AG20443 (cell line): ENCODE results near the gene C12orf75.
"Not testable (repeated sequence)": the region's sequence is repeated elsewhere in the genome, so short reads cannot be mapped to it uniquely, and the experiment has no call there.

Experiments used
- DNase-seq: peaks from one replicate; pipeline ENCODE4 v3.0.0; 2012; ENCODE audit warnings: low spot score, mixed read lengths

Gene C12orf75

DNA sequence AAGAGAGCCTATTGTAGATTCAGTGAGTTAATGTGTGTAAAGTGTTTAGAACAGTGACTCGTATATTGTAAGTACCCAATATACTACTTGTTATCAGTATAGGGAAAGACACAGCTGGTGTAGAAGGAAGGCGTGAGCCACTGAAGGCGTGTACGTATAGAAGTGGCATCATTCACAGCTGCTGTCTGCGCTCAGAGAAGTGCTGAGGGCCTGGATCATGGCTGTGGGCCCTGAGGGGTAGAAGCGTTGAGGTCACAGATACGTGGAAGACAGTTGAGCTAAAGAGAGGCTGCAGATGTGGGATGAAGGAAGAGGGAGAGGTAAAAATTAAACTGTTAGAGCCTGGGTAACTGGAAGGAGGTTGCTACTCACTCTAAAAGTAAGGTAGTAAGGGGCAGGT lies 5.9 kb downstream of the C12orf75 start:
- no peak for DNase-seq

DNA sequence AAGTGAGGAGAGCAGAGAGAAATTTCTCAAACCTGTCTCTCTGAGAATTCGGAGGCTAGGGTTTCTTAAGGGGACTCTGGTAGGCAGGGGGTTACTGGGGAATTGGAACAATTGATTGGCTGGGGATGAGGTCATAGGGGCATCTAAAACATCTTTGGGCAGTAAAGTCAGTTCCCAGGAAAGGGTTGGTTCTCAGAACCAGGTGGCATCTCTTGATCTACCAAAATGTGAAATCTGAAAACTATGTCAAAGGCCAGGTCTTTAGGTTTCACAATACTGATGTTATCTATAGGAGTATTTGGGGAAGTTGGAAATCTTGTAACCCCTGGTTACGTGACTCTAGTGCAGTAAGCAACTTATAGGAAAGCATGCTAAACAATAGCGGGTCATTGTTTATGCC lies 6.9 kb downstream of the C12orf75 start:
- no peak for DNase-seq

DNA sequence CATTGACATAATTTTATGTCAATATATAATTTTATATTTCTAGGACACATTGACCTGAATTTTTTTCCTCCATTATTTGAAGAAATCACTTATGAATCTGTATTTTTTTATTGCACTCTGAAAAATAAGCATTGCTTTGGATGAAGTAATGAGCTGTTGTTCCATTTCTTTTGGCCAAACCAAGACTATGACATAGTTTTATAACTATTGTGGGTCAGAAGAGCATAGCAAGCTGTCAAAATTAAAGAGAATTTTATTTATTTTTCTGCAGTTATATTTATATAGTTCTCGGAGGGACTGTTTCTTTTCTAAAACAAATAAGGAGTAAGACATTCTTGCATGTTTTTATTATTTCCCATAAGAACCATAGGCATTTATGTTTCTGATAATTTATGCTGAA lies 8.5 kb downstream of the C12orf75 start:
- DNase-seq: no peak

DNA sequence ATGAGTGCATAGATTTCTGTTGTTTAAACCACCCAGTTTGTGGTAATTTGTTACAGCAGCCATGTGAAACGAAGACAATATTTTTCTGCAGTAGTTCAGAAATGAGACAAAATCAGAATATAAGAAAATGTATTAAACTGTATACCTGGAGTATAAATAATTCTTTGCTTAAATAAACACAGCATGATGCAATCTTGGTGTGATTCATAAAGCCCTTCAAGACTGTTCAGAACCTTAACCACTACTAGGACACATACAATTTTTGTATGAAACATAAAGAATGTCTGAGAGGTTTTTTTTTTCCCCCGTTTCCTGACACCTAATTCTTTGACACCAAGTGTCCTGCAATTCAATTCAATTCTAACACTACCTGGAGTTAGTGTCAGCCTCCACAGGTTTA lies 10.5 kb downstream of the C12orf75 start:
- no peak for DNase-seq

DNA sequence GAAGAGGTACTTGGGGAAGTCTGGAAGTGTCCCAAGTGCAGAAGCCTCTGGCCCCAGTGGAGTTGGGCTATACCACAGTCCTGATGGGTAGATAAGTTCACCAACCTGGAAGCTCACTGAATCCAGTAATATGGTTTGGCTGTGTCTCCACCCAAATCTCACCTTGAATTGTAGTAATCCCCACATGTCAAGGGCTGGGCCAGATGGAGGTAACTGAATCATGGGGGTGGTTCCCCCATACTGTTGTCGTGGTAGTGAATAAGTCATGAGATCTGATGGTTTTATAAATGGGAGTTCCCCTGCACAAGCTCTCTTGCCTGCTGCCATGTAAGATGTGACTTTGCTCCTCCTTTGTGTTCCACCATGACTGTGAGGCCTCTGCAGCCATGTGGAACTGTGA lies 11.1 kb downstream of the C12orf75 start:
- not testable (repeated sequence) for DNase-seq

DNA sequence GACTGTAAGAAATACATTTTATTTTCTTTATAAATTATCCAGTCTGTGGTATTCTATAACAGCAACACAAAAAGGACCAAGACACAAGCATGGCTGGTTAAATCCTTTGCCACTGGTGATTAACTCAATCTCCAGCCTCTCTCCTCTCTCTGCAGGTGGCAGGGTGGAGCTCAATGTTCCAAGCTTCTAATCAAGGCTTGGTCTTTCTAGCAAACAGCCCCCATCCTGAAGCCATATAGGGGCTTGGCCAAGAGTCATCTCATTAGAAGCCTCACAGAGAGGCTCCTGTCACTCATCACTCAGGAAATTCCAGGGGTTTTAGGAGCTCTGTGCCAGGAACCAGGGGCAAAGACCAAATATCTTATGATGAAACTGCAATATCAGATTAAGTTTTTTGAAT lies 12.0 kb downstream of the C12orf75 start:
- no peak for DNase-seq

DNA sequence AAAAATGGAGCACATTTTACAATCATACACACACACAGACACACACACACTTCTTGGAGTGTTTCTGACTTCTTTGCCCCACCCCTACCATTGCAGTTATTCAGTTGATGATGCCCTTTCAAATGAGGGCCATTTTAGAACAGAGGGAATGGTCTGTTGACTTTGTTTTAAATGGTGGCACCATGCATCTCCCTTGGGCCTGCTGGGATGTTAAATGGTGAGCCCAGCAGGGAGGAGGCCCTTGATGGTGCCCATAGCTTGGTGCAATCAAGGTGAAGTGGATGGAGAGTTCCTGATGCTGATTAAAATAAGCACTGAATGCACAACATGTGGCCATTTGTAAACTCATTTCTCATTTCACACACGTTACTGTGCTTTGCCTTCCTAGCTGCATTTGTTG lies 13.3 kb downstream of the C12orf75 start:
- DNase-seq: no peak

DNA sequence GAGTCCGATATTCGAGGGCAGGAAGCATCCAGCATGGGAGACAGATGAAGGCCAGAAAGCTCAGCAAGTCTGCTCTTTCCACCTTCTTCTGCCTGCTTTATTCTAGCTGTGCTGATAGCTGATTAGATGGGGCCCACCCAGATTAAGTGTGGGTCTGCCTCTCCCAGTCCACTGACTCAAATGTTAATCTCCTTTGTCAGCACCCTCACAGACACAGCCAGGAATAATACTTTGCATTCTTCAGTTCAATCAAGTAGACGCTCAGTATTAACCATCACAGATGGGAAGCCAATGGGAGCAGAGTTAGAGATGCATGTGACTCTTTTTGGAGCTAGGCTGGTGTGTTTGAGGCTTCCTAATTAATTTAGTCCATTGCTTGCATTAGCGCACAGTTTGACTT lies 17.0 kb downstream of the C12orf75 start:
- no peak for DNase-seq

DNA sequence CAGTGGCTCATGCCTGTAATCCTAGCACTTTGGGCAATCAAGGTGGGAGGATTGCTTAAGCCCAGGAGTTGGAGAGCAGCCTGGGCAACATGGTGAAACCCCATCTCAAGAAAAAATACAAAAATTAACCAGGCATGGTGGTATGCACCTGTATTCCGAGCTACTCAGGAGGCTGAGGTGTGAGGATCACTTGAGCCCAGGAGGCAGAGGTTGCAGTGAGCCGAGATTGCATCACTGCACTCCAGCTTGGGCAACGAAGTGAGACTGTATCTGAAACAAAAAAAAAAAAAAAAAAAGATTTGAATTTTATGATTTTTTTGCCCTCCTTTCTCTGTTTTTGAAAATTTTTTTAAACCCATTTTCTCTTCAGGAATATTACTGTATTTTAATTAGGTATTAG lies 17.7 kb downstream of the C12orf75 start:
- no peak for DNase-seq

DNA sequence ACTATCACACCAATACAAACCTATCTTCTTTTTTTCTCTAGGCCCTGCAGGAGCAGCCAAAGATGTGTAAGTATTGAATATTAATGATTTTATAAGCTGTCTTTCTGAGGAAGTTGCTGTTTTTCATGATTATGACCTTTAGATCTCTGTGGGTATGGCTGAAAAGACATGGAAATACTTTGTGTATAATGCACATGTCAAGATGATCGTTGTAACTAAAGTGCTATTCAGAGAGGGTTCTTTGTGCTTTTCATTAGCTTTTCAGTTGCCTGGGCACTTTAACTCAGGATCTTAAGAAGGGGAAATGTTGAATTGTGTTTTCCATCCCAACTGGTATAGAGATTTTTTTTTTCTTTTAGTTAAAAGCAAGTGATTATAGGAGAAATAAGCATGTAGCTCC lies 18.1 kb downstream of the C12orf75 start:
- DNase-seq: no peak

DNA sequence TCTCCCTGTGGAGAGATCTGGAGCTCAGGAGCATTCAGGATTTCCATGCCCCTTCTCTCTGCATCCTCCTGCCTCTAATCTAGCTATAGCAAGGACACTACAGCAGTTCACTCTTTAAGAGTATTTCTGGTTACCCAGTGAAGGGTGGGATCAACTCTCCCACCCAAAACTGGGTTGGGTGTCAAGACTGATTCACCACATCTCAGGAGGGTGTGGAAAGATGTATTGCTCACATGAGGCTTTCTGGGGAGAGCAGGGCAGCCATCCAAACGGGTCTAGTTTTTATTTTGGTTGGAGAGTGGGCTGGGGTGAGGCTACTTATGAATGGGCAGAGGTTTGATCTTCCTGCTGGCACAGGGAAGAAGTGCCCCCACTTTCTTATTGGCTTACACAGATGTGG lies 18.6 kb downstream of the C12orf75 start:
- DNase-seq: no peak

DNA sequence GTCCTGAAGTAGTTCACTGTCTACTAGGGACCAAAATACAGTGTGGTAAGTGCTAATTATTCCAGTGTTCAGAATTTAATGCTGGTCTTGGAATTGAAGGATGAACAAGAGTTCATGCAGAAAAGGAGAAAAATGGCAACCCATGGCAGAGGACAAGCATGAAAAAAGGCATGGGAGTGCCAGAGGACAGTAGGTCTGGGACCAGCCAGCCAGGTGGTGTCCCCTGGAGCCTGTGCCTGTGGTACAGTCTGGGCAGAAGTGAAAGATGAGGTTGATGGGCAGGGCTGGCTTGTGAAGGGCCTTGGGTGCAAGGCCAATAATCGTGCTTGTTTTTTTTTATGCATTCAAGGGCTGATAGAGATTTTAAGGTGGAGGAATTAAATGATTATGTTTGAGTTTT lies 21.0 kb downstream of the C12orf75 start:
- DNase-seq: no peak

DNA sequence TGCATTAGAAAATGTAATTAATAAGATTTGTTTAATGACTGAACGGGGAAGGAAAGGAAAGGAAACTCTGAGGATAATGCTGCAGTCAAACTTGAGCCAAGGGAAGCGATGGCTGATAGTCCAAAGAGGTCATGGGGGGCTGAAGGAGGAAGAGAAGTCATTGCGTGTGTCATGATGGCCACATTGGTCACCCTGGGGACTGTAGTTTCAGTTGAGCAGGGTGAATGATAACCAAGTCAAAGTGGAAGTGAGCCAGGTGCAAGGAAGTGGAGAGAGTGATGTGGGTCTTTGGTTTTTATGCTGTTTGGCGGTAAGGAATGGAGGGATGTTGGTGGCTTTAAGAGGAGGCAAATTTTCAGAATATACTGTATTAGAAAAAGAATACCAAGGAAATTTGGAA lies 21.6 kb downstream of the C12orf75 start:
- DNase-seq: no peak

DNA sequence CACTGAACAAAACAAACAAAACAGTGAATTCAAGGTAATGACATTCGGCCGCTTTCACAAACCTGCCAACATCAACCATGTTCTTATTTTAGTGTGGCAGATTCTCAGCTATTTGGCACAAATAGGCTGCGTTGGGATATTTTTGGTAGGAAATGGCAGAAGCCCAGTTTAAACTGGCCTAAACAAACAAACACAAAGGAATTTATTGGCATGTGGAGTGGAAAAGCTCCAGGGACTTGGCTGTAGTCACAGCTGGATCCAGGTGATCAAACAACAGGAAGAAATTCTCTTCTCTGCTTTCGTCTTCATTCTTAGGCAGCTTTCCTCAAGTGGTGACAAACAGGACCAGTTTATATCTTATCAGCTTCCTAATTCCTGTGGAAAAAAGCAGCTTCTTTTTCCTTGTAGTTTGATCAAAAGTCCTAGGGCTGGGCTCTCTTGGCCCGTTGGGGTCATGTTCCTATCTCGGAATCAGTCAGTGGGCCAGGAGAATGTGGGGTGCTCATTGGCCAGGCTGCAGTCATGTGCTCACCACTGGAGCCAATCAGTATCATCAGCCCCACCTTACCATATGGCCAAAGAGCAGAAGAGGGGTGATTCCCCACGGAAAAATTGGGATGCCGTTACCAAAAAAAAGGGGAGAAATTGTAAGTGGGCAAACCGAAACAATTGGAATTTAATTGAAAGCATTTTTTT lies 22.6 kb downstream of the C12orf75 start:
- no peak for DNase-seq

DNA sequence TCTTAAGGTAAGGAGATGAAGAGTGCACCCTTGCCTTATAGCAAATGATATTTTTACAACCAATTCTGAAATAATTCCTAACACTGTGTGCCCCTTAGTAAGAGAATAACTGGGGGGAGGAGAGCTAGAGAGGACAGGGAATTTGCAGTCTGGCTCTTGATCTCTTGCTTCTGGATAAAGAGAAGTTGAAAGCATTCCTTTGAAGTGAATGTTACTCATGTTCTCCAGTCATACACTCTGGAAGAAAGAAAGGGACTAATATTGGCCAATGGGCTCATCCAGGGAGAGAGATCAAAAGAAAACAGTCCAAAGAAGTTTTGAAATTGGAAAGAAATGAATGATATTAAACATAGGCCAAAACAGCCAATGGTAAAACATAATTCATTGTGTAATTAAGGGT lies 25.3 kb downstream of the C12orf75 start:
- DNase-seq: peak; percentile 60

DNA sequence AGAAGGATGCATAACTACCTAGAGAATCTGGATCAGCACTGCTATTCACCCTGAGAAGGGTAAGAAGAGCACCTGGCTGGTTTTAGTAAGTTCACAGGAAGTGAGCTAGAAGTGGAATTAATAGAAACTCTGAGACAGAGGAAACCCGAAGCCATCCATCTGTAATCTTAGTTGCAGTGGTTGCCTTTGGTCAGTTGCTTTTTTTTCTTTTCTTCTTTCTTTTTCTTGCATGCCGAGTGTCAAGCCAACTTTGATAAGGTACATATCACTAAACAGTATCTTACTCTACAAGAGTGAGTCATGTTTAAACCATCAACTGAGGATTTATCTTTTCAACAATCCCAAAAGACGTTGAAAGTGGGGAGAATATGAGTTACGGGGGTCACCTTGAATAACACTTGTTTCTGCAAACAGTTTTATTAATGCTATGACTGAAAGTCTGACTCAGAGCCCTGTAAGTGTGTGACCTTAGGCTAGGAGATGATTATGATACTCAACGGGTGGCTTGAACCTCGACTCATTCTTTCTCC lies 26.7 kb downstream of the C12orf75 start:
- no peak for DNase-seq

DNA sequence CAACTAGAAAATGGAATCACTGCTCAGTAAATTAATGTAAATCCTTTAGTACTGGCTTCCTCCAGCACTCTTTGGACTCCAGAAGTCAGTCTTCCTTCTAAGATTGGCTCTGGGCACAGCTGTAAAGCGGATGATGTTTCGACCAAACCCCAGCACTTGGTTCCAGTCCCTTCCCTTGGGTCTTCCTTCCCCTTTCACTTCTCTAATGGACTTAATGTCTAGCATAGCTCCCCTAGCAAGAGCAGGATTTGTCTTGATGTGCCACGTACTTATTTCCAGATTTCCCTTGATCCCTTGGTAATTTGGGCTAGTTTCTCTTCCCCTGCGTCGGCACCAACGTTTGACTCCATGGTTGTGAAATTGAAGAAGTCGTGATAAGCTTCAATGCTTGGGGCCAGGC lies 28.3 kb downstream of the C12orf75 start:
- DNase-seq: no peak

DNA sequence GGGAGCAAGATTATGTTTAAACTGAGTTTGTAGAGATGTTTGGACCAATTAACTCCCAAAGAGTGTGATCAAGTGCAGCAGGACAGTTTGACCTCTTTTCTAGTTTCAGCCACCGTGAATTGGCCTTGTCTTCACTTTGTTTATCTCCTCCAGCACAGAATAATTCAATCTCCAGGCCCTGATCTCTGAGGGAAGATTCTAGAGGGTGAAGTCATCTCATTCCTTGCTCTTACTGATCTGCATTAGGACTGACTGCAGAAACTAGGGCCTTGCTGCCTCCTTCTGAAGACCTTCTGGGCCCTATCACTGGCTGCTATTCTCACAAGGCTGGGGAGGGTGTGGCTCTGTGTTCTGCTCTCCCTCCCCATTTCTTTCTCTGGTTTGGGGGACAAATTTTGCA lies 29.4 kb downstream of the C12orf75 start:
- no peak for DNase-seq

DNA sequence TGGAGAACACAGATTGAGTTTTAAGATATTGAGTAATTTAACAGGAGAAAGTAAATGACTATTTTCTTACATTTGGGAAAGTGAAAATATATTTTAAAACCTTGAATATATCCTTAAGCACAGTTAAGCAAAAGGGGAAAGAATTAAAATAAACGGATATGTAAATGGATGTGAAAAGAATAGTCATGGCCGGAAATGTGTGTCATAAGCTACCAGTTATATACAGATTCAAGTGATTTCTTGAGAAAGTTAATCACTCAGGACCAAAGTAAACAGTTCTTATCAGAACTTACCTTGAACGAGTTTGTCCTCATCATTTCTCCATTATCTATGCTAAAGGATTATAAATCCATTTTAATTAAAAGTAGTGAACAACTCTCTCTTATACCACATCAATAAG lies 33.4 kb downstream of the C12orf75 start:
- DNase-seq: no peak

DNA sequence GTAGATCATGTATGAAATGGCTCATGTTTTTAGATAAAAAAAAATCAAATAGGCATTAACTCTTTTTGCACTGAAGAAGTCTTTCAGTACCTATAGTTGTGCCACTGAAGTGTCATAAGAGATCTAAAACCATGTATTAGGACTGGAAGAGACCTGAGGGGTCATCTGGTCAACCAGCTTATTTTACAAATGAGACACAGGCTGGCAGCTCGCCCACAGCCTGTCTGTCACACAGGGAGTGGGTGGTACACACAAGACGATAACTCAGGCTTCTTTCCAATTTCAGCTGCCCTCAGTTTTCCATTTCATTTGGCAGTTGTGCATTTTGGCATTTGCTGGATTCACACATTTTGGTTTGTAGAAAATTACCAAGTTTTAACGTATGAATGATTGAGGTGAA lies 34.7 kb downstream of the C12orf75 start:
- no peak for DNase-seq

DNA sequence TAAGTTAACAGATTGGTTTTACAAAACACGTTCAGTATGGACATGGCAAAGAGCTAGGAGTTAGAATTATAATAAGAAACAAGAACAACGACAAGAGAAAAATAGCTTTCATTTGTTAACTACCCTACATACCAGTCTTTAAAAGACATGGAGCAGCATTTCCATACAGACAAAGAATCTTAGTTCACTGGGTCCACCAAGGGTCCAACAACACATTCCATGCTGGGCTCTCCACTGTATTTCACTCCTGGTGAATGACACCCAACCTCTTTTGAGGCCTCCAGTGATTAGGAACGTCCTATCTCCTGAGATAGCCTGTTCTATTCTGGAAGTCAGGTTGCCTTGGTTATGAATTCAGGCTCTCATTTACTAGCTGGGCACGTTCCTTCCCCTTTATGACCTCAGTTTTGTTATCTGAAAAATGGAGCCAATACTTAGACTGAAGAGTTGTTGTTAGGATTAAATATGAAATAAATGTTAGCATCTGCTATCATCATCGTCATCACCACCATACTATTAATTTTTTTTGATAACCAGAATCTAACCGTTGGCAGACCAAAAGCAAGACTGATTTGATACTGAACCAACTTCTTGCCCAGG lies 37.7 kb downstream of the C12orf75 start:
- DNase-seq: no peak

DNA sequence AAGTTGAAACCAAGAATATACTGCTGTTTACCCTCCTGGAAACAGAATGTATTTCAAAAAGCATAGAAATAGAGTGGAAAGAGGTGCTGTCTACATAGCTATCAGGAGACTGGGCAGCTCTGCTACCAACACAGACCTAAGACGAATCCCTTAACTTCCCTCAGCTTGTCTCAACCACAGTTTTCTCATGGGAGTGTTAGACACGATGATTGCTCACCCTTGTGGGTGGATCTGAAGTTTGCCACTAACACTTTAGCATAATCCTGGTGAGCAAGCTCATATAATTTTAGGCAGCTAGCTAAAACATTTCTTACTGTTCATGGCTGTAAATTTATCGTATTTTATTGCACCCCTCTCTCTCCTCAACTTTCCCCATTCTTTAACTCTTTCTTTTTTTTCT lies 38.5 kb downstream of the C12orf75 start:
- peak; percentile 73 for DNase-seq

DNA sequence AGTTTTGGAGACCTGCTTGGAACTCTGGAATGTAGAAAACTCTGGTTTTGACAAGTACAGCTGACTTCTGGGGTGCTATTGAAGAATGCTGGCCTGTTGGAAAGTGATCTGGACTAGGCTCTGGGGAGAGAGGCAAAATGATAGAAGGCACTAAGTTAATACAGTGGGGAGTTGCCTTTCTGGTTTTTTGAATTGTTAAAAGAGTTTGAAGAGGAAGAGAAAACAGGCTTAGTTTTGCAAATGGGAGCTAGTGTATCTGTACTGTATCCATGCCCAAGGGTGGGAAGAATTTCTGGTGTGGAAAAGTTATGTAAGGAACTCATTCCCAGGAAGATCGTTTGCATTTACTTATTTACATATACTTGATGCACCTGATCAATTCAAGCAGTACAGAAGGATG lies 43.8 kb downstream of the C12orf75 start:
- DNase-seq: no peak

DNA sequence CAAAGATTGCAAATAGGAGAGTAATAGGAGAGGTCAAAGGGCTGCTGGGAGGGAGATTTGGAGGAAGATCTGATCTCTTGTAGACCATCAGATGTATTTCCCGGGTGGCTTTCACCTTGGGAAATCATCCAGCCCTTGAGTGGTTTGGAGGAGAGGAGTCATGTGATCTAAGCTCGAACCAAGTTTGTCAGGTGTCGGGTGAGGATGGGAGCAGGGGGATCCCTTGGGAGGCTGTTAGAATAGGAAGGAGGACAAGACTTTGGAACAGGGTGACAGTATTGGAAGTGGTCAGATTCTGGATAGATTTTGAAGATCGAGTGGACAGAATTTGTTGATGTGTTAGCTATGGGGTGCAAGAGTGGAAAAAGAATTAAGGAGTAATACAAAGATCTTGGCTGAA lies 46.6 kb downstream of the C12orf75 start:
- no peak for DNase-seq
